ENCODE results near the gene GIMAP4.
"Not testable (repeated sequence)": the region's sequence is repeated elsewhere in the genome, so short reads cannot be mapped to it uniquely, and the experiment has no call there.

Gene GIMAP4

DNA sequence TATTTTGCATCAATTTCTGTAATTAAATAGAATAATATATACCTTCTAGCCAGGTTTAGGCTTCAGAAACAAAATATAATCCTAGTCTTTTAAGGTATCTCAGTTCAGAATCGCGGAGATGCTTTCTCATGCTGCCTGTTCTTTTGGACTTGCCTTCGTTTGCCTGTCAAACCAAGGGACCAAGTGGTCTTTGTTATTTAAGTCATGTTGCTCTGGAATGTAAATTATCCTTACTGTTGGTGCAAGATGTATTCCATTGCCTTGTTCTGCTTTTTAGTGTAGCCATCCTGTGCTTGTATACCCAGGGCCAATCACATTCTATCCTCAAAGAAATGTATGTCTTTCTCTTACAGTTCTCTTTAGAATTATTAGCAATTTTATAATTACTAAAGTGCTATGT is 1.1 kb upstream of the GIMAP4 start:
- TF ChIP-seq, protein P1, sequence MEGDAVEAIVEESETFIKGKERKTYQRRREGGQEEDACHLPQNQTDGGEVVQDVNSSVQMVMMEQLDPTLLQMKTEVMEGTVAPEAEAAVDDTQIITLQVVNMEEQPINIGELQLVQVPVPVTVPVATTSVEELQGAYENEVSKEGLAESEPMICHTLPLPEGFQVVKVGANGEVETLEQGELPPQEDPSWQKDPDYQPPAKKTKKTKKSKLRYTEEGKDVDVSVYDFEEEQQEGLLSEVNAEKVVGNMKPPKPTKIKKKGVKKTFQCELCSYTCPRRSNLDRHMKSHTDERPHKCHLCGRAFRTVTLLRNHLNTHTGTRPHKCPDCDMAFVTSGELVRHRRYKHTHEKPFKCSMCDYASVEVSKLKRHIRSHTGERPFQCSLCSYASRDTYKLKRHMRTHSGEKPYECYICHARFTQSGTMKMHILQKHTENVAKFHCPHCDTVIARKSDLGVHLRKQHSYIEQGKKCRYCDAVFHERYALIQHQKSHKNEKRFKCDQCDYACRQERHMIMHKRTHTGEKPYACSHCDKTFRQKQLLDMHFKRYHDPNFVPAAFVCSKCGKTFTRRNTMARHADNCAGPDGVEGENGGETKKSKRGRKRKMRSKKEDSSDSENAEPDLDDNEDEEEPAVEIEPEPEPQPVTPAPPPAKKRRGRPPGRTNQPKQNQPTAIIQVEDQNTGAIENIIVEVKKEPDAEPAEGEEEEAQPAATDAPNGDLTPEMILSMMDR (IDR thresholded peaks at IDR 0.05; ENCODE audit: low read depth, low read length): no peak
- no peak for DNase-seq (ENCODE audit: extremely low read depth, low read depth)

DNA sequence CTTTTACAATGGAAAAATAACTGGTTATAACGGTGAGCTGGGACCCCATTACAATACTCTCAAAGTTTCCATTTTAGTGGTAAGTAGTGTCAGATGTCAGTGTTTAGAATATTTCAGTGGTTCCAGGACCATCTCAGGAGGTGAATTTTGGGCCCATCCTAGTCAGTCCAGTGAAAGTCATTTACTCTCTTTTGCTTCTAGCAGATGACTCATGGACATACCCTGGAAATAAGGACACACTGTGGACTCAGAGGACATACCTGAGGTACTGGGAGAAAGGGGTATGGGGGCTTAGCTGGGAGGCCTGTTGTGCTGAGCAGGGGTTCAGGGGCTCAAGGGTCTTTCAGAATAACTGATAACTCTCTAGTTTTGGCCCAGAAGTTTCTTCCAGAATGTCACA is 618 bp upstream of the GIMAP4 start:
- TF ChIP-seq, protein P1 (IDR thresholded peaks at IDR 0.05; ENCODE audit: low read depth, low read length): no peak
- no peak for DNase-seq (ENCODE audit: extremely low read depth, low read depth)

DNA sequence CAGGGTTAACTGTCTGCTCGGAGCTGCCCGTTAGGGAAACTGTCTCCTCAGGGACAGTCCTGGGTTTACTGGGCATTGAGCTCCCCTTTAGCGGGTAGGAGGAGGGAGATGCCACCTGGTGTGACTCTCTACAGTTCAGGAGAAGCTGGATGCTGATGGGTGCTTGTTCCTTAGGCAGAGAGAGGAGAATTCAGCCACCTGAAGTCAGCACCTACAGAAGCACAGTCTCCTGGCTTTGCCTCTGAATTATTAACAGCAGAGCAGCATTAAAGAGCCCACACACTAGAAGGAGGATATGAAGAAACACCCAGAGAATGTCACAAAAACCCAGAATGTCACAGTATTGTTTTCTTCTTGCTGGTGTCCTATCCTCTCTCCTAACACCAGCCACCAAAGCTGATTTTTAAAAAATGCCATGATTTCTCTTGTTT is 696 bp downstream of the GIMAP4 start:
- TF ChIP-seq, protein P1 (IDR thresholded peaks at IDR 0.05; ENCODE audit: low read depth, low read length): no peak
- DNase-seq (ENCODE audit: extremely low read depth, low read depth): no peak

DNA sequence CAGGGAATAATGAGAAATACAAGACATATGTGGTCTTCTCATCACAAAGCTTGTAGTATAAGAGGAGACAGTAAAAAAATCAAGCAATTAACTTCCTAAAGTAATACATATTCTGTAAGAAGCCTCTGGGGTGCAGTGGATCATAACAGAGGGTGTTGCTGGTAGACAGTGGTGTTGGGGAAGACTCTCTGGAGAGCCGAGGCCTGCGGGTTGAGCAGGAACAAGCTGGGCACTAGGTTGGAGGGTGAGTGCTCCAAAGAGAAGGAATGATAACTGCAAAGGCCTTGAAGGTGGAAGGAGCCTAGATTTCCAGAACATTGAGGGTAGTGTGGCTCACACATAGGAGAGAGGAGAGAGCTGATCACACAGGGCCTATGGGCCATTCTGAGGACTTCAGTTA is 1.5 kb downstream of the GIMAP4 start:
- TF ChIP-seq, protein P1 (IDR thresholded peaks at IDR 0.05; ENCODE audit: low read depth, low read length): no peak
- DNase-seq (ENCODE audit: extremely low read depth, low read depth): no peak

DNA sequence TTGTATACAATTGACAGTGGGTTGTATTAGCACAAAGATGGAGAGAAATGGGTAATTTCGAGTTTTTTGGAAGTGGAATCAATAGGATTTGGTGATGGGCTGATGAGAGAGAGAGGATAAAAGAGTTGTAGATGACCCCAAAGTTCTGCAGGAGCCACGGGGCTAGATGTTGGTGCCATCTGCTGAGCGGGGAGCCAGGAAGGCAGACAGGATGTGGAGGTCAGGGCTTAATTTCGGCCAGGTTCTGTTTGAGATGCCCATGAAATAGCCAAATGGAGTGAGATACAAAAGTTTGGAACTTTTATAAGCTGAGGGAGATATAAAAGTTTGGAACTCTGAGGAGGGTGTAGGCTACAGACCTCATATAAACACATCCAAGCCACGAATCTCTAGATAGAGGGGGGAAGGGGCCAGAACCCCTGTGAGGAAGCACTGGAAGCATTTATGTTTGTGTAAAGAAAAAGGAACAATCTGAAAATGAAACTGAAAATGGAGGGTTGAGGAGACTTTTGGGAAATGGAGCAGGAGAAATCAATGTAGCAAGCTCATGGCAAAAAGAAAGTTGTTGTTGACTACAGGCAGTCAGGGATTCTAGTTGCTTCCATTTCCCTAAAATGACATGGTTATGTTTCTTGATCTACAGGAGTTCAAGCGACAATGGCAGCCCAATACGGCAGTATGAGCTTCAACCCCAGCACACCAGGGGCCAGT is 2.2 kb downstream of the GIMAP4 start:
- TF ChIP-seq, protein P1 (IDR thresholded peaks at IDR 0.05; ENCODE audit: low read depth, low read length): no peak
- DNase-seq (ENCODE audit: extremely low read depth, low read depth): no peak

DNA sequence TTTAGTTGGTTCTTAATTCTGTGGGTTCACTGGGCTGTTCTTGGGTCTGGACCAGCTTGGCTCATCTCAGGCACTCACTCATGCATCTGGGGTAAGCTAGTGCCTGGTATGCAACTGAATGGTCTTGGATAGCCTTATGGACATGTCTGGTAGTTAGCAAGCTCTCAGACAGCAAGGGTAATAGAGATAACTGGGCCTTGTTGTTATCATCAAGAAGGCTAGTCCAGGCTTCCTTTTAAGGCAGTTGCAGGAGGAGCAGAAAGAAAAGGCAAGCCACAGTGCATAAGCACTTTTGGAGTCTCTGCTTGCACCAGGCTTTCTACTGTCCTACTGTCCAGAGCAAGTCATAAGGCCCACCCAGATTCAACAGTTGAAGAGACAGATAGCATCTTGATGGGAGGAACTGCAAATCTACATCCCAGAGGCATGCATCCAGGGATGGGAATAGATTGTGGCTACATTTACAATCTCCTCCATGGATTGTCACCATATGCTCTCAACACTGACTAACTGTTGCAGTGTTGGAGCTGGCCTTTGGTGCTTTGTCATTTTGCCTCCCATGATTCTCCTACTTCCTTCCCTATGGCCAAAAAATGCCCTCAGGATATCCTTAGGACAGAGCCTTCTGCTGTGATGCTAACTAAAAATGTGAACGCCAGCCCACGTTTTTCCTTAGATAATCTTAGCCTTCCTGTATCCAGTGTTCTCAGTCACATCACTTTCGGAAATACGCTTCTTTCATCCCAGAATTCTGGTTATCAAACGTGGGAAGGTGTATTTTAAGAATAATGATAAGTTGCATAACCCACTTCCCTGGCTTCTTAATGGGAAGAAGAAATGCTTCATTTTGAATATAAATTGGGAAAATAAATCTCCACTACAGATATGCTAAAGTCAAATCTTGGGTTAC is 3.6 kb downstream of the GIMAP4 start:
- no peak for DNase-seq (ENCODE audit: extremely low read depth, low read depth)
- TF ChIP-seq, protein P1 (IDR thresholded peaks at IDR 0.05; ENCODE audit: low read depth, low read length): no peak

DNA sequence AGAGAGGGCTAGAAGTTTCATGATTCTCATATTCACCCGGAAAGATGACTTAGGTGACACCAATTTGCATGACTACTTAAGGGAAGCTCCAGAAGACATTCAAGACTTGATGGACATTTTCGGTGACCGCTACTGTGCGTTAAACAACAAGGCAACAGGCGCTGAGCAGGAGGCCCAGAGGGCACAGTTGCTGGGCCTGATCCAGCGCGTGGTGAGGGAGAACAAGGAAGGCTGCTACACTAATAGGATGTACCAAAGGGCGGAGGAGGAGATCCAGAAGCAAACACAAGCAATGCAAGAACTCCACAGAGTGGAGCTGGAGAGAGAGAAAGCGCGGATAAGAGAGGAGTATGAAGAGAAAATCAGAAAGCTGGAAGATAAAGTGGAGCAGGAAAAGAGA is 5.3 kb downstream of the GIMAP4 start:
- TF ChIP-seq, protein P1 (IDR thresholded peaks at IDR 0.05; ENCODE audit: low read depth, low read length): no peak
- no peak for DNase-seq (ENCODE audit: extremely low read depth, low read depth)

DNA sequence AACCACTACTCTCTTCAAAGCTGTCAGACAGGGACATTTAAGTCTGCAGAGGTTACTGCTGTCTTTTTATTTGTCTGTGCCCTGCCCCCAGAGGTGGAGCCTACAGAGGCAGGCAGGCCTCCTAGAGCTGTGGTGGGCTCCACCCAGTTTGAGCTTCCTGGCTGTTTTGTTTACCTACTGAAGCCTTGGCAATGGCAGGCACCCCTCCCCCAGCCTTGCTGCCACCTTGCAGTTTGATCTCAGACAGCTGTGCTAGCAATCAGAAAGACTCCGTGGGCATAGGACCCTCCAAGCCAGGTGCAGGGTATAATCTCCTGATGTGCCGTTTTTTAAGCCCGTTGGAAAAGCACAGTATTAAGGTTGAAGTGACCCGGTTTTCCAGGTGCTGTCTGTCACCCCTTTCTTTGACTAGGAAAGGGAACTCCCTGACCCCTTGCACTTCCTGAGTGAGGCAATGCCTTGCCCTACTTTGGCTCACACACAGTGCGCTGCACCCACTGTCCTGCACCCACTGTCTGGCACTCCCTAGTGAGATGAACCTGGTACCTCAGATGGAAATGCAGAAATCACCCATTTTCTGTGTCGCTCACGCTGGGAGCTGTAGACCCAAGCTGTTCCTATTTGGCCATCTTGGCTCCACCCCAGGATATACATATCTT is 12.9 kb downstream of the GIMAP4 start:
- DNase-seq (ENCODE audit: extremely low read depth, low read depth): not testable (repeated sequence)
